AG04450 (cell line): ENCODE data around the gene FLNB. TPM values are rescaled to one million over a fixed set of nuclear protein-coding genes. Genes with fewer than 3 reads are reported as not detected.

Source experiments
- CTCF ChIA-PET: fragments of 300-600, 350-600 bp; formaldehyde crosslinking; extraction: SDS; loops from one replicate; lab custom pipeline; 2022; ENCODE audit warnings: antibody characterized with exemption, inconsistent platforms; lab: Charles Lee
- POLR2A ChIA-PET: fragments of 350-600 bp; formaldehyde crosslinking; extraction: SDS; loops from one replicate; lab custom pipeline; 2021; ENCODE audit warnings: antibody characterized with exemption, inconsistent platforms; lab: Yijun Ruan, JAX
- DNase-seq: peaks from one replicate; pipeline ENCODE4 v3.0.0-alpha.2; 2011; ENCODE audit warnings: low read depth, low spot score
- H3K27ac ChIP-seq: one replicate; pipeline ENCODE4 v1.5.1; 2012; ENCODE audit warnings: low read depth, low read length, control low read depth
- H3K27me3 ChIP-seq: one replicate; pipeline ENCODE4 v1.6.0; 2012; ENCODE audit warnings: low read length; ENCODE audit not compliant: control insufficient read depth, insufficient read depth
- H3K4me3 ChIP-seq: 2 replicates; pipeline ENCODE4 v1.5.1; 2011; ENCODE audit warnings: mild to moderate bottlenecking, low read depth, low read length, control low read depth
- H3K9me3 ChIP-seq: 2 replicates; pipeline ENCODE4 v1.5.1; 2012; ENCODE audit warnings: low read length; ENCODE audit not compliant: control insufficient read depth, insufficient read depth
- CTCF ChIP-seq: IDR thresholded peaks from 2 replicates; pipeline ENCODE4 v1.5.1; 2011; ENCODE audit warnings: low read depth, low read length, control low read depth, inconsistent platforms
- polyA plus RNA-seq: library from polyadenylated mRNA; depleted of rRNA; stranded (reverse); fragments of >200 nt; gene quantifications from 2 replicates; pipeline ENCODE4 v1.2.3, GENCODE V29; 2011

Gene FLNB
- polyA plus RNA-seq, 1 experiment: 89.6 TPM

DNA sequence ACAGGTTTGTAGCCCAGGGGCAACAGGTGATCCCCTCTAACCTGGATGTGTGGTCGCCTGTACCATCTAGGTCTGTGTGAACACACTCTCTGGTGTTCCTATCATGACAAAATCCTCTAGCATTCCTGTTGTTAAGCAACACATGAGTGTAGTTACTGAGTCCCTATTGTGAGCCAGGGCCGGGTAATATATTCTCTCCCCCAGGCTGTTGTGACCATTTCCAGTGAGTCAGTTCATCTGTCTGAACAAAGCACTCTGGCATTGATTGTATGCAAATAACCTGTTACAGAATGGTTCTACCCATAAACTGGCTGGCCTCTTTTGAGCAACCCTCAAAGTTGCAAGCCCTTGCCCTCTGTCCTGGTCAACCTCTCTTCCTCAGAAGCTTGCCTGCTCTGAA is 2.6 kb upstream of the FLNB start:
- ChIA-PET POLR2A (interaction anchor here (0.6 kb wide), 1 partner anchor 12 kb away, joined by 7 read pairs; no protein-coding TSS in a partner anchor), CTCF (interaction anchor here (1.2 to 1.6 kb wide), 2 partner anchors 162 to 172 kb away, joined by 3 to 5 read pairs; no protein-coding TSS in a partner anchor)
- Histone ChIP-seq H3K9me3 (peaks cover 10% of the 10 kb centered on the region; the same call in 1 of the 2 replicates), H3K27me3 (no peaks in the 10 kb centered on the region), H3K27ac (no peak overlapping the region), H3K4me3 (no peak overlapping the region)
- no peak for TF ChIP-seq CTCF
- DNase-seq: no peak

DNA sequence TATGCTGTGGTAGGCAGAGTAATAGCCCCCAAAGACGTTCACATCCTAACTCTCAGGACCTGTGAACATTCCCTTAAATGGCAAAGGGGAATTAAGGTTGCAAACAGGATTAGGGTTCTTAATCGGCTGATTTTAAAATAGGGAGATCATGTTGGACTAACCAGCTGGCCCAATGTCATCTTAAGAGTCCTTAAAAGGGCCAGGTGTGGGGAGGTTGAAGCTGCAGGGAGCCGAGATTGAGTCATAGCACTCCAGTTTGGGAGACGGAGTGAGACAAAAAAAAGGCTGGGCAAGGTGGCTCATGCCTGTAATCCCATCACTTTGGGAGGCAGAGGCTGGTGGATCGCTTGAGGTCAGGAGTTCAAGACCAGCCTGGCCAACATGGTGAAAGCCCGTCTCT is 1.6 kb upstream of the FLNB start:
- ChIA-PET CTCF (interaction anchor here (1.1 to 1.9 kb wide), 7 partner anchors 8 to 299 kb away, joined by 3 to 9 read pairs (median 6); partner anchors contain the start of genes HTD2 and RPP14), POLR2A (no interaction called here)
- Histone ChIP-seq H3K27me3 (no peaks in the 10 kb centered on the region), H3K27ac (no peak overlapping the region), H3K9me3 (peaks cover 10% of the 10 kb centered on the region; the same call in 1 of the 2 replicates), H3K4me3 (no peak overlapping the region)
- no peak for TF ChIP-seq CTCF
- DNase-seq: no peak

DNA sequence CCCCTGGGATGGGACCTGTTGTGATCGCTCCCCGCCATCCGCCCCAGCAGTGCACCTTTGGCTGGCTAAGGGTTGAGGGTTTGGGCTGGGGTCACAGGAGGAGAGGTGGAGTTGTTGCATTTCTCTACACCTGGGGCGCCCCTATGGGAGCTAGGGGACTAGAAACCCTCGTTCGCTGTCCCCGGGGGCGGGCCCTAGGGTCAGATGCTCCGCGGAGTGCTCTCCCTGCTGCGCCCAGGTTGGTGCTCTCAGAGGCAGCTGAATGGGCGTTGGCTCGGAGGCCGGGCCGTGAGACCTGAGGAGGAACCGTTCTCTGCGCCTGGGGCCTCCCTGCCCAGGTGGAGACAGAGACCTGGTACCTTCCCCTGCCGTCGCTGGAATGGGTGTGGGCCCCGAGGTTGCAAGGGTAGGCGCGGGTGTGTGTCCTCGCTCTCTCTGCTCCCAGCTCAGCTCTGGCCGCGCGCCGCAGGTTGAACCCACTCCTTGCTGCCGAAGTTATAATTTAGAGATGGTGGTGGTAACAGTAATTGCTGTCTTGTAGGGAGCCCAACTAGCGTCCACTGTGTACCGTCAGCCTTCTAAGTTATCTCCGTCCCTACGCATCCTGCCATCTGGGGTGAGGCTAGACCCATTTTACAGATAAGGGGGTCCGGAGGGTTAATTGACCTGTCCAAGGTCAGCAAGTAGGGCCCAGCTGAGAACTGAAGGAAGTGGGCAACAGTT is 965 bp downstream of the FLNB start:
- CTCF ChIA-PET: interaction anchor here (0.6 to 2.6 kb wide), 6 partner anchors 16 to 290 kb away, joined by 3 to 29 read pairs (median 4); no protein-coding TSS in a partner anchor
- H3K27me3 ChIP-seq: no peaks in the 10 kb centered on the region
- H3K27ac ChIP-seq: peak overlapping the region; percentile 52
- TF ChIP-seq CTCF: no peak
- POLR2A ChIA-PET: interaction anchor here (0.6 to 1.4 kb wide), 7 partner anchors 16 to 164 kb away, joined by 3 to 8 read pairs (median 3); no protein-coding TSS in a partner anchor
- peaks cover 10% of the 10 kb centered on the region; the same call in 1 of the 2 replicates for H3K9me3 ChIP-seq
- H3K4me3 ChIP-seq: peak overlapping the region; percentile 100
- DNase-seq: no peak

- DNase-seq: no peak
- H3K4me3 ChIP-seq: peak overlapping the region; percentile 100
- H3K9me3 ChIP-seq: peaks cover 10% of the 10 kb centered on the region; the same call in 1 of the 2 replicates
- no peak for TF ChIP-seq CTCF
- H3K27me3 ChIP-seq: no peaks in the 10 kb centered on the region
- POLR2A ChIA-PET: interaction anchor here (0.7 to 1.5 kb wide), 4 partner anchors 32 to 83 kb away, joined by 3 to 6 read pairs (median 3); no protein-coding TSS in a partner anchor
- no peak overlapping the region for H3K27ac ChIP-seq
- CTCF ChIA-PET: interaction anchor here (1.3 to 2.6 kb wide), 3 partner anchors 50 to 157 kb away, joined by 3 to 29 read pairs (median 6); no protein-coding TSS in a partner anchor
Observed at GRCh38 chr3:58009749-58010535, 1.7 kb downstream of the FLNB start.
